ENCODE data around the gene ZFP36L2. TPM values are rescaled to one million over a fixed set of nuclear protein-coding genes. Genes with fewer than 3 reads are reported as not detected.

The ZFP36L2 gene
- total RNA-seq, 4 donors from 2014 or later, result 93.9 to 141 (median 95.4) TPM

DNA sequence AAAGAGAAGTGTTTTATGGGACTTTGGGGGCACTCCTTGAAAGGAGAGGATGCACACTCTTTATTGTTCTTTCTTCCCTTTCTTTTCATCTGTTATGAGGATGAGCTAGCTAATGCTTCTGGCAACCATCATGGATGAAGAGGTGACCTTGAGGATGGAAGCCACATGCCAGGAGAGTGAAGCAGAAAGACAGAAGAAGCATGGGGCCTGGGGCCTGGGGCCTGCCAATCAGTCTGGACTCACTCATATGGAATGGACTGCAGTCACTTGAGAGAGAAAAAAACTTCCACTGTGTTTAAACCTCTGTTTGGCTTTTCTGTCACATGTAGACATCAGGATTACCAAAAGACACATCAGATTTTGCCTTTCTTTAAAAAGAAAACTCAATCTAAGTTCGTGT lies 35.8 kb upstream of the ZFP36L2 start:
- DNase-seq (ENCODE audit: low spot score) (no peak), ATAC-seq (ENCODE audit: low FRiP score) (no peak)
- TF ChIP-seq, protein P1, sequence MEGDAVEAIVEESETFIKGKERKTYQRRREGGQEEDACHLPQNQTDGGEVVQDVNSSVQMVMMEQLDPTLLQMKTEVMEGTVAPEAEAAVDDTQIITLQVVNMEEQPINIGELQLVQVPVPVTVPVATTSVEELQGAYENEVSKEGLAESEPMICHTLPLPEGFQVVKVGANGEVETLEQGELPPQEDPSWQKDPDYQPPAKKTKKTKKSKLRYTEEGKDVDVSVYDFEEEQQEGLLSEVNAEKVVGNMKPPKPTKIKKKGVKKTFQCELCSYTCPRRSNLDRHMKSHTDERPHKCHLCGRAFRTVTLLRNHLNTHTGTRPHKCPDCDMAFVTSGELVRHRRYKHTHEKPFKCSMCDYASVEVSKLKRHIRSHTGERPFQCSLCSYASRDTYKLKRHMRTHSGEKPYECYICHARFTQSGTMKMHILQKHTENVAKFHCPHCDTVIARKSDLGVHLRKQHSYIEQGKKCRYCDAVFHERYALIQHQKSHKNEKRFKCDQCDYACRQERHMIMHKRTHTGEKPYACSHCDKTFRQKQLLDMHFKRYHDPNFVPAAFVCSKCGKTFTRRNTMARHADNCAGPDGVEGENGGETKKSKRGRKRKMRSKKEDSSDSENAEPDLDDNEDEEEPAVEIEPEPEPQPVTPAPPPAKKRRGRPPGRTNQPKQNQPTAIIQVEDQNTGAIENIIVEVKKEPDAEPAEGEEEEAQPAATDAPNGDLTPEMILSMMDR (IDR thresholded peaks at IDR 0.05), result no peak

DNA sequence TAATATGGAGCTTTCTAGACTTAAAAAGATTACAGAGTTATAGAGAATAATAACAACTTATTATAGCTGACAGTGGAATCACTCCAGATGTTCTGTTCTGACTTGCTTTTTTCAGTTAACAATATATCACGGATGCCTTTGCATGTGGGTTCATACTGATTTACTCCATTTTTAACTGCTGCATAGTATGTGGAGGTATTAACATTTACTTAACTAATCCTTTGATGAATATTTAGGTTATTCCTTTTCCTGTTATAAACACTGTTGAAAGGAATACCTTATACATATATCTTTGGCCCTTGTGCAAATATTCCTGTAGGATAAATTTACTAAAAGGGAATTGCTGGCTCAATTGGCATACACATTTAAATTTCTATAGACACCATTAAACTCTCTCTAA lies 33.1 kb upstream of the ZFP36L2 start:
- DNase-seq (ENCODE audit: low spot score) (no peak), ATAC-seq (ENCODE audit: low FRiP score) (no peak)
- TF ChIP-seq, protein P1 (IDR thresholded peaks at IDR 0.05), result no peak

DNA sequence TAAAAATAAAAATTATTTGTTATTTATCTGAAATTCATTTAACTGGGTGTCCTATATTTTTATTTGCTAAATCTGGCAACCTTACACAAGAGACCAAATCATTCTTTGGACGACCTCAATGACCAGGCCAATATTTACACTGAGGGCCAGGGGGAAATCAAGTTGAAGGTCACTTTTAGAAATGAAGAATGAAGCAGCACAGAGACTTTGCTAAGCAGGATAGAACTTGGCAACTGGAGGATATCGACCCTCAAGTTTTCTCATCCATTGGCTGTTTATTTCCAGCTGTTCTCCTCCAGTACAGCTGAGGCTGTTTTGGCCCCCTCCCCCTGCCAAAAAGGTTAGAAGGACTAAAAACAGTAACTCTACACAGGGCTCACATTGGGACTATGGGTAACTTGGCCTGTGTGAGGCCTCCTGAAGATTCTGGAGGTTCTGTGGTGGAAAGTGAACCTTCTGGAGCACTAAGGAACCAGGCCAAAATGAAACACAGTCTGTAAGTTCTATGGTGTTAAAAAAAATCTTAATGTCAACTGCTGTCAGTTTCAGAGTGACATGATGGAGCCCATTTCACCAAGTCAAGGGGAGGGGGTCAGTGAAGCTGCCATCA lies 32.2 kb upstream of the ZFP36L2 start:
- TF ChIP-seq, protein P1 (IDR thresholded peaks at IDR 0.05), result no peak
- DNase-seq (ENCODE audit: low spot score) (no peak), ATAC-seq (ENCODE audit: low FRiP score) (no peak)

DNA sequence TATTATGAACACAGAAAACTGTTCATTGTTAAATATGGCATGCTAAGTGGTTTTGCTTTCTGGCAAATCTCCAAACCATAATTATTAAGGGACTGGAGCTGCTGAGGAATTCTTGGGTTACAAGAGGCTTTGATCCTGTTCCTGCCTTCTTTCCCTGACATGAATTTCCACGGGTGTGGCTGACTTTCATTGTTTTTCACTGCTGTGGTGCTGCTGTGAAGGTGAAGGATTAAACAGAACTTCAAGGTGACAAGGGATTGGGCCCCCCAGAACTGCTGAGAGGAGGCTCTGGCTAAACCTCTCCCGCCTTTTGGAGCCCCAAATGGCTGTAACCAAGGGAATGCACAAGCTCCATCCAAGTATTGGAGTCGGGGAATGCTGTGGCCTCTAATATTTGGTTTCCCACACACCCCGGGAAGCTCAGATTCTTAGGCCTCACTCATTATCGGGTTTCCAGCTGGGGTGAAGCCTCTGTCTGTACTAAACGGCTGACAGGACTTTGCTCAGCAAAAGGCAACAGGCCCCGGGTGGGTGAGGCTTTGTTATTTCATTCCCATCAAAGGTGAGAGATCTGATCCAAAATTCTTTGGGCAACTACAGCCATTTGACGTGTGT lies 29.0 kb upstream of the ZFP36L2 start:
- ATAC-seq (ENCODE audit: low FRiP score) (no peak), DNase-seq (ENCODE audit: low spot score) (no peak)
- TF ChIP-seq, protein P1 (IDR thresholded peaks at IDR 0.05), result no peak

DNA sequence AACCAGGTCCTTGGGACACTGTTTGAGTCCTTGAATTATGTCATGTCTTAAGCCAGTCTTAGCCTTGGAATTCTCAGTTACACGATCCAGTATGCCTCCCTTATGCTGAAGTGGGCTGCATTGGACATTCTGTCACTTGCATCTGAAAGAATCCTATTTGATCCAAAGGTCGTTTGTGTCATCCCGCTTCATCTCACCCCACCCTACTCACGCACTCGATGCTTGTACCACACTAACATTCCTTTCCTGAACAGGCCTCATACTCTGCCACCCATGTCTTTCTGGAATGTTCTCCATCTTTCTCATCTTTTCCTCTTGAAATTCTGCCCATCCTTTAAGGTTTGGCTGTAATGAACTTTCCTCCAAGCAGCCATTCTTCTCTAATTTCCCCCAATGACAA lies 27.9 kb upstream of the ZFP36L2 start:
- TF ChIP-seq, protein P1 (IDR thresholded peaks at IDR 0.05), result no peak
- ATAC-seq (ENCODE audit: low FRiP score), result no peak
- no peak for DNase-seq (ENCODE audit: low spot score)

DNA sequence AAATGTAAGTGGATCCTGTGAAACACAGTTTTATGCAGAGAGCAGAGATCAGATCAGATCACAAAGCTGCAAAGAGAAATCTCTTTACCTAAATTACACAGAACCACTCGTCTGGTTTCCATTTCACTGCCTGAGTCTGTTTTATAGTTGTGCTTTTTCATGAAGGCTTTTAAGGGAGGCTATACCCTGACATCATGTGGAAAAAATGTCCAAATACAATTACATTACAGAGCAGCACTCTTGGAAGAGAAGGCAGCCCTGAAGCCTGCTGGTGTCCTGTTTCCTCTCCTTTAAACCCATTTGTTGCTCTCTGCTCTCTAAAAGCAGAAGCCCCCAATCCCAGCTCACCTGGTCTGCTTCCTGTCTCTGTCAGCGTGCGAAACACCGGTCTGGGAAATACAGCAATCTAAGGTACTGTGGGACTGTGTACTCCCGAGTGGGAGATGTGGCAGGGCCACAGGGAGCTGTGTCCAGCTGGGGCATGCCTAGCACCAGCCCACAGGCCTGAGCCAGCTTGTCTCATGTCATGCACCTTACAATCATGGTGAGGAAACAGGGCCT lies 24.8 kb upstream of the ZFP36L2 start:
- no peak for DNase-seq (ENCODE audit: low spot score)
- TF ChIP-seq, protein P1 (IDR thresholded peaks at IDR 0.05), result no peak

DNA sequence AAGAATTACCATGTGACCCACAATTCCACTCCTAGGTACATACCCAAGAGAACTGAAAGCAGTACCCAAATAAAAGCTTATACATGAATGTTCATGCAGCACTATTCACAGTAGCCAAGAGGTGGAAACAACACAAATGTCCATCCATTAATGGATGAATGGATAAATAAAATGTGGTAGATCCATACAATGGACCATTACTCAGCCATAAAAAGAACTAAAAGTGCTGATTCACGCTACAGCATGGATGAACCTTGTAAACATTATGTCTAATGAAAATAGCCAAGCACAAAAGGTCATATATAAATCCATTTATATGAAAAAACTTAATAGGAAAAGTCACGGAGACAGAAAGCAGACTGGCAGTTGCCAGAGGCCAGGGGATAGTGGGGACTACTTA lies 23.6 kb upstream of the ZFP36L2 start:
- ATAC-seq (ENCODE audit: low FRiP score), result no peak
- no peak for DNase-seq (ENCODE audit: low spot score)
- TF ChIP-seq, protein P1 (IDR thresholded peaks at IDR 0.05), result no peak

More for the DNA sequence above, 24.8 kb upstream of the ZFP36L2 start:
- peak; percentile 63 for ATAC-seq (ENCODE audit: low FRiP score)

All from omental fat pad (tissue), 4 donors.